ENCODE data around the gene GUCA2A. TPM values are rescaled to one million over a fixed set of nuclear protein-coding genes. Genes with fewer than 3 reads are reported as not detected.

The GUCA2A gene
- total RNA-seq, 1 experiment from 2014 or later = not detected

DNA sequence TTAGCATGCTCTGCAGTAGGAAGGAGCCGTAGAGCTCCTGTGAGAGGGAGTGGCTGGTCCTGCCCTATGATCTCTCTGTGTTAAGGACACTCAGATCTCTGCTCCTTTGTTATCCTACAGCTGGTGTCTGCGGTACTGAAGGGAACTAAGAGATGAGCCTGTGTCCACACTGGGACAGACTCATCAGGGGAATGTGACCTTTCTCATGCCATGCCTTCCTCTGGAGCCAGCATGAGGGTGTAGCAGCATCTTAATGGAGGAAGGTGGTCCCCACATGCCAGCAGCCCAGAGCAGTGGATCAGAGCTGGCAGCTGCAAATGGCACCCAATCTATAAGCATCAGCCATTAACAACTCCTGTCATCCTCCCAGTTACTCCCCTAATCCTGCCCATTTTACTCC is 36.0 kb downstream of the GUCA2A start:
- DNase-seq = no peak
- no peak overlapping the region for H2BK5ac ChIP-seq (ENCODE audit: insufficient read length, low read length)
- no peak overlapping the region for H3K23ac ChIP-seq (ENCODE audit: insufficient read length, low read depth, low read length)
- Mint-ChIP-seq H3K36me3 (ENCODE audit: insufficient read depth in 1 of 3, low read depth in 3 of 3) (no peaks in the 10 kb centered on the region), H3K4me3 (no peak overlapping the region), H3K4me1 (no peaks in the 10 kb centered on the region), H3K27ac (no peak overlapping the region), H3K27me3 (ENCODE audit: low read depth) (peaks cover 5% of the 10 kb centered on the region), H3K9me3 (no peaks in the 10 kb centered on the region; a peak in 1 of 5 replicates)
- no peak overlapping the region for H2BK15ac ChIP-seq (ENCODE audit: low read depth, low read length)
- H2AK5ac ChIP-seq (ENCODE audit: insufficient read length, low read length) = no peak overlapping the region
- no peak overlapping the region for H2BK120ac ChIP-seq (ENCODE audit: low read depth, low read length, poor library complexity, severe bottlenecking)
- no peaks in the 10 kb centered on the region for H3K27me3 ChIP-seq (ENCODE audit: insufficient read depth, low read length)
- no peak overlapping the region for H3K18ac ChIP-seq (ENCODE audit: insufficient read length, low read depth, low read length)
- no peak overlapping the region for H4K91ac ChIP-seq (ENCODE audit: insufficient read length, low read depth, low read length)
- TF ChIP-seq, protein P1, sequence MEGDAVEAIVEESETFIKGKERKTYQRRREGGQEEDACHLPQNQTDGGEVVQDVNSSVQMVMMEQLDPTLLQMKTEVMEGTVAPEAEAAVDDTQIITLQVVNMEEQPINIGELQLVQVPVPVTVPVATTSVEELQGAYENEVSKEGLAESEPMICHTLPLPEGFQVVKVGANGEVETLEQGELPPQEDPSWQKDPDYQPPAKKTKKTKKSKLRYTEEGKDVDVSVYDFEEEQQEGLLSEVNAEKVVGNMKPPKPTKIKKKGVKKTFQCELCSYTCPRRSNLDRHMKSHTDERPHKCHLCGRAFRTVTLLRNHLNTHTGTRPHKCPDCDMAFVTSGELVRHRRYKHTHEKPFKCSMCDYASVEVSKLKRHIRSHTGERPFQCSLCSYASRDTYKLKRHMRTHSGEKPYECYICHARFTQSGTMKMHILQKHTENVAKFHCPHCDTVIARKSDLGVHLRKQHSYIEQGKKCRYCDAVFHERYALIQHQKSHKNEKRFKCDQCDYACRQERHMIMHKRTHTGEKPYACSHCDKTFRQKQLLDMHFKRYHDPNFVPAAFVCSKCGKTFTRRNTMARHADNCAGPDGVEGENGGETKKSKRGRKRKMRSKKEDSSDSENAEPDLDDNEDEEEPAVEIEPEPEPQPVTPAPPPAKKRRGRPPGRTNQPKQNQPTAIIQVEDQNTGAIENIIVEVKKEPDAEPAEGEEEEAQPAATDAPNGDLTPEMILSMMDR (conservative IDR thresholded peaks at IDR 0.05) = no peak
- H3K14ac ChIP-seq (ENCODE audit: insufficient read depth, low read length) = no peak overlapping the region
- no peak overlapping the region for H2BK12ac ChIP-seq (ENCODE audit: insufficient read length, low read depth, low read length)
- no peaks in the 10 kb centered on the region for H3K4me1 ChIP-seq (ENCODE audit: insufficient read depth, low read length)
- H3K4me2 ChIP-seq (ENCODE audit: insufficient read depth, insufficient read length, low read length) = no peak overlapping the region
- H3K27ac ChIP-seq (ENCODE audit: insufficient read length, low read depth, low read length) = no peak overlapping the region
- no peak overlapping the region for H3K9ac ChIP-seq (ENCODE audit: extremely low read depth, insufficient read length, low read length)
- H3K4ac ChIP-seq (ENCODE audit: low read depth, low read length) = no peak overlapping the region
- no peak overlapping the region for H2BK20ac ChIP-seq (ENCODE audit: low read depth, low read length, poor library complexity, severe bottlenecking)
- no peaks in the 10 kb centered on the region for H3K79me2 ChIP-seq (ENCODE audit: insufficient read depth, low read length)
- no peak overlapping the region for H3T11ph ChIP-seq (ENCODE audit: low read length)
- no peak overlapping the region for H4K8ac ChIP-seq (replicated peaks; ENCODE audit: insufficient read length, low read depth, low read length)
- no peaks in the 10 kb centered on the region for H3K9me3 ChIP-seq (ENCODE audit: control insufficient read depth, low read depth, low read length)
- no peak overlapping the region for H3K56ac ChIP-seq (ENCODE audit: insufficient read length, low read depth, low read length)
- WGBS (ENCODE audit: extremely low coverage, insufficient read length, low lambda C conversion rate) = no CpG with 5 or more reads among the region's 2 CpGs
- no peaks in the 10 kb centered on the region for H3K79me1 ChIP-seq (ENCODE audit: insufficient read depth, low read depth, low read length, poor library complexity, severe bottlenecking)
- H3K23me2 ChIP-seq (ENCODE audit: insufficient read length, low read depth, low read length, poor library complexity, severe bottlenecking) = no peaks in the 10 kb centered on the region
- H4K5ac ChIP-seq (ENCODE audit: insufficient read length, low read depth, low read length) = no peak overlapping the region
- H2AFZ ChIP-seq (ENCODE audit: low read length) = no peak overlapping the region
- no peaks in the 10 kb centered on the region for H4K20me1 ChIP-seq (ENCODE audit: control insufficient read depth, insufficient read depth, insufficient read length)

Data from H9 (cell line).